Adipocyte (in vitro differentiated cells): Measurements from ENCODE around the gene CHD9NB.

Source experiments
- DNase-seq: peaks from one replicate; pipeline ENCODE4 v3.0.0-alpha.2; 2015; ENCODE audit warnings: low read depth
- H3K27me3 ChIP-seq: replicated peaks from 2 replicates; pipeline ENCODE4 v1.7.0; 2013; ENCODE audit warnings: mild to moderate bottlenecking, low read length, moderate library complexity; ENCODE audit not compliant: control insufficient read depth, insufficient read depth
- H3K36me3 ChIP-seq: 2 replicates; pipeline ENCODE4 v1.7.0; 2013; ENCODE audit warnings: low read length, mild to moderate bottlenecking, moderate library complexity; ENCODE audit not compliant: control insufficient read depth, insufficient read depth, severe bottlenecking
- H3K4me1 ChIP-seq: 2 replicates; pipeline ENCODE4 v1.7.0; 2013; ENCODE audit warnings: mild to moderate bottlenecking, low read length, moderate library complexity; ENCODE audit not compliant: control insufficient read depth, insufficient read depth
- H3K4me3 ChIP-seq: 2 replicates; pipeline ENCODE4 v1.7.0; 2013; ENCODE audit warnings: mild to moderate bottlenecking, low read length, moderate library complexity
- H3K9ac ChIP-seq: 2 replicates; pipeline ENCODE4 v1.7.0; 2013; ENCODE audit warnings: mild to moderate bottlenecking, low read length, moderate library complexity
- H3K9me3 ChIP-seq: 2 replicates; pipeline ENCODE4 v1.7.0; 2013; ENCODE audit warnings: mild to moderate bottlenecking, low read length, moderate library complexity; ENCODE audit not compliant: control insufficient read depth

CHD9NB gene

GRCh38 chr16:53018834-53019416 is 33.8 kb downstream of the CHD9NB start:
- Histone ChIP-seq H3K9ac (no peak overlapping the region), H3K4me3 (no peak overlapping the region), H3K36me3 (no peaks in the 10 kb centered on the region), H3K9me3 (no peaks in the 10 kb centered on the region), H3K4me1 (peaks cover 3% of the 10 kb centered on the region), H3K27me3 (no peaks in the 10 kb centered on the region)
- no peak for DNase-seq

- DNase-seq = peak; percentile 24
- Histone ChIP-seq H3K4me3 (peak overlapping the region; percentile 57), H3K27me3 (no peaks in the 10 kb centered on the region), H3K9ac (no peak overlapping the region), H3K4me1 (peaks cover 8% of the 10 kb centered on the region), H3K9me3 (no peaks in the 10 kb centered on the region), H3K36me3 (no peaks in the 10 kb centered on the region)
These were observed 38.4 kb downstream of the CHD9NB start for GRCh38 chr16:53014287-53014686.

GRCh38 chr16:53007095-53007494 is 45.6 kb downstream of the CHD9NB start:
- no peaks in the 10 kb centered on the region for H3K9me3 ChIP-seq
- no peaks in the 10 kb centered on the region for H3K4me1 ChIP-seq
- no peak for DNase-seq
- no peak overlapping the region for H3K4me3 ChIP-seq
- H3K27me3 ChIP-seq = no peaks in the 10 kb centered on the region
- H3K36me3 ChIP-seq = no peaks in the 10 kb centered on the region
- H3K9ac ChIP-seq = no peak overlapping the region

- no peaks in the 10 kb centered on the region for H3K27me3 ChIP-seq
- no peaks in the 10 kb centered on the region for H3K36me3 ChIP-seq
- no peaks in the 10 kb centered on the region for H3K4me1 ChIP-seq
- no peak overlapping the region for H3K9ac ChIP-seq
- H3K9me3 ChIP-seq = no peaks in the 10 kb centered on the region
- H3K4me3 ChIP-seq = no peak overlapping the region
- no peak for DNase-seq
These were observed 54.8 kb downstream of the CHD9NB start for GRCh38 chr16:52997922-52998321.

GRCh38 chr16:52994942-52995341 is 57.8 kb downstream of the CHD9NB start:
- Histone ChIP-seq H3K9me3 (no peaks in the 10 kb centered on the region), H3K4me3 (no peak overlapping the region), H3K4me1 (no peaks in the 10 kb centered on the region), H3K9ac (no peak overlapping the region), H3K27me3 (no peaks in the 10 kb centered on the region), H3K36me3 (no peaks in the 10 kb centered on the region)
- no peak for DNase-seq

GRCh38 chr16:52993179-52993578 is 59.5 kb downstream of the CHD9NB start:
- H3K27me3 ChIP-seq = no peaks in the 10 kb centered on the region
- no peaks in the 10 kb centered on the region for H3K9me3 ChIP-seq
- no peak overlapping the region for H3K4me3 ChIP-seq
- H3K4me1 ChIP-seq = no peaks in the 10 kb centered on the region
- DNase-seq = no peak
- H3K9ac ChIP-seq = no peak overlapping the region
- no peaks in the 10 kb centered on the region for H3K36me3 ChIP-seq

- H3K9ac ChIP-seq = no peak overlapping the region
- no peak overlapping the region for H3K4me3 ChIP-seq
- H3K36me3 ChIP-seq = no peaks in the 10 kb centered on the region
- DNase-seq = no peak
- no peaks in the 10 kb centered on the region for H3K27me3 ChIP-seq
- no peaks in the 10 kb centered on the region for H3K4me1 ChIP-seq
- H3K9me3 ChIP-seq = no peaks in the 10 kb centered on the region
These were observed 61.1 kb downstream of the CHD9NB start for GRCh38 chr16:52991572-52991971.
